WTC11 (cell line): ENCODE measurements around the gene EMC6. TPM values are rescaled to one million over a fixed set of nuclear protein-coding genes. Genes with fewer than 3 reads are reported as not detected.

Source experiments
- ATAC-seq: fragments of 200-7000 bp; cut with Tn5 transposase; 2 replicates; pipeline ENCODE4 v1.10.0; 2021; ENCODE audit warnings: mild to moderate bottlenecking, moderate library complexity
- CTCF ChIA-PET: fragments of 300-600 bp; sonication (Branson Sonifier 250); formaldehyde crosslinking; loops from one replicate; lab custom pipeline; 2021; ENCODE audit warnings: antibody characterized with exemption; lab: Charles Lee
- POLR2A ChIA-PET: fragments of 350-600 bp; sonication (Branson Sonifier 250); formaldehyde crosslinking; loops from one replicate; lab custom pipeline; 2021; ENCODE audit warnings: antibody characterized with exemption; lab: Charles Lee
- DNase-seq: peaks from one replicate; pipeline ENCODE4 v3.0.0; 2021; ENCODE audit warnings: low spot score
- H3K27ac Mint-ChIP-seq: 2 replicates; pipeline ENCODE4 v1.8.0; 2021; ENCODE audit warnings: mixed read lengths
- H3K27me3 Mint-ChIP-seq: 2 replicates; pipeline ENCODE4 v1.8.0; 2021; ENCODE audit warnings: low read depth, mild to moderate bottlenecking, moderate library complexity, mixed read lengths
- H3K36me3 Mint-ChIP-seq: 2 replicates; pipeline ENCODE4 v1.8.0; 2021; ENCODE audit warnings: mixed read lengths
- H3K4me1 Mint-ChIP-seq: 2 replicates; pipeline ENCODE4 v1.8.0; 2022; ENCODE audit warnings: mixed read lengths
- H3K4me3 Mint-ChIP-seq: 2 replicates; pipeline ENCODE4 v1.8.0; 2021; ENCODE audit warnings: mild to moderate bottlenecking, moderate library complexity, mixed read lengths
- H3K9me3 Mint-ChIP-seq: 2 replicates; pipeline ENCODE4 v1.8.0; 2021; ENCODE audit warnings: mixed read lengths
- ARID4B ChIP-seq: sonication (generic); formaldehyde crosslinking; IDR thresholded peaks from 2 replicates; pipeline ENCODE4 v1.8.0; 2023; ENCODE audit warnings: missing genetic modification reagents, mild to moderate bottlenecking, borderline replicate concordance
- ATF1 ChIP-seq: sonication (generic); formaldehyde crosslinking; IDR thresholded peaks from 2 replicates; pipeline ENCODE4 v1.8.1; 2023; ENCODE audit warnings: mild to moderate bottlenecking, moderate library complexity, missing genetic modification reagents
- CDX4 ChIP-seq: fragments of 250-450 bp; sonication (Bioruptor Pico); IDR thresholded peaks from 2 replicates; pipeline ENCODE4 v1.9.0; 2021; ENCODE audit warnings: moderate library complexity, mild to moderate bottlenecking, inconsistent platforms, borderline replicate concordance
- CREB1 ChIP-seq: sonication (generic); formaldehyde crosslinking; IDR thresholded peaks from 2 replicates; pipeline ENCODE4 v1.8.0; 2023; ENCODE audit warnings: mild to moderate bottlenecking, missing genetic modification reagents
- CREM ChIP-seq: sonication (generic); formaldehyde crosslinking; IDR thresholded peaks from 2 replicates; pipeline ENCODE4 v1.8.1; 2022; ENCODE audit warnings: mild to moderate bottlenecking, missing genetic modification reagents, moderate library complexity
- E2F5 ChIP-seq: sonication (generic); formaldehyde crosslinking; IDR thresholded peaks from 2 replicates; pipeline ENCODE4 v1.8.1; 2022; ENCODE audit warnings: mild to moderate bottlenecking, moderate library complexity, missing genetic modification reagents
- EMX1 ChIP-seq: fragments of 250-450 bp; sonication (Bioruptor Pico); IDR thresholded peaks from 2 replicates; pipeline ENCODE4 v1.8.0; 2021; ENCODE audit warnings: mild to moderate bottlenecking
- ETV6 ChIP-seq: sonication (generic); formaldehyde crosslinking; IDR thresholded peaks from 2 replicates; pipeline ENCODE4 v1.8.1; 2022; ENCODE audit warnings: mild to moderate bottlenecking, missing genetic modification reagents
- FOXJ3 ChIP-seq: sonication (generic); formaldehyde crosslinking; IDR thresholded peaks from 2 replicates; pipeline ENCODE4 v1.9.0; 2021; ENCODE audit warnings: missing genetic modification reagents, mild to moderate bottlenecking, borderline replicate concordance
- FOXP1 ChIP-seq: sonication (generic); formaldehyde crosslinking; IDR thresholded peaks from 2 replicates; pipeline ENCODE4 v1.8.0; 2022; ENCODE audit warnings: missing genetic modification reagents, mild to moderate bottlenecking, moderate library complexity, borderline replicate concordance
- GABPB1 ChIP-seq: sonication (generic); formaldehyde crosslinking; IDR thresholded peaks from 2 replicates; pipeline ENCODE4 v1.8.1; 2023; ENCODE audit warnings: mild to moderate bottlenecking, missing genetic modification reagents
- GRHL2 ChIP-seq: fragments of 250-450 bp; sonication (Bioruptor Pico); IDR thresholded peaks from 2 replicates; pipeline ENCODE4 v1.8.0; 2022; ENCODE audit warnings: mild to moderate bottlenecking, moderate library complexity; ENCODE audit not compliant: insufficient replicate concordance, severe bottlenecking
- JUN ChIP-seq: sonication (generic); formaldehyde crosslinking; IDR thresholded peaks from 2 replicates; pipeline ENCODE4 v1.8.0; 2023; ENCODE audit warnings: mild to moderate bottlenecking, missing genetic modification reagents
- MAX ChIP-seq: sonication (generic); formaldehyde crosslinking; IDR thresholded peaks from 2 replicates; pipeline ENCODE4 v1.8.0; 2022; ENCODE audit warnings: mild to moderate bottlenecking, missing genetic modification reagents
- NFE2L1 ChIP-seq: sonication (generic); formaldehyde crosslinking; IDR thresholded peaks from 2 replicates; pipeline ENCODE4 v1.8.1; 2023; ENCODE audit warnings: missing genetic modification reagents
- NR1H2 ChIP-seq: sonication (generic); formaldehyde crosslinking; IDR thresholded peaks from 2 replicates; pipeline ENCODE4 v1.9.0; 2021; ENCODE audit warnings: mild to moderate bottlenecking, moderate library complexity, missing genetic modification reagents
- PRRX2 ChIP-seq: fragments of 250-450 bp; sonication (Bioruptor Pico); IDR thresholded peaks from 2 replicates; pipeline ENCODE4 v1.8.0; 2021; ENCODE audit warnings: mild to moderate bottlenecking
- SMAD4 ChIP-seq: sonication (generic); formaldehyde crosslinking; IDR thresholded peaks from 2 replicates; pipeline ENCODE4 v1.8.0; 2022; ENCODE audit warnings: mild to moderate bottlenecking, missing genetic modification reagents
- TEAD4 ChIP-seq: sonication (generic); formaldehyde crosslinking; IDR thresholded peaks from 2 replicates; pipeline ENCODE4 v1.8.0; 2022; ENCODE audit warnings: mild to moderate bottlenecking, missing genetic modification reagents
- ZBTB43 ChIP-seq: sonication (generic); formaldehyde crosslinking; IDR thresholded peaks from 2 replicates; pipeline ENCODE4 v1.8.1; 2023; ENCODE audit warnings: mild to moderate bottlenecking, missing genetic modification reagents
- ZNF121 ChIP-seq: sonication (generic); formaldehyde crosslinking; IDR thresholded peaks from 2 replicates; pipeline ENCODE4 v1.8.0; 2023; ENCODE audit warnings: missing genetic modification reagents
- ZNF232 ChIP-seq: sonication (generic); formaldehyde crosslinking; IDR thresholded peaks from 2 replicates; pipeline ENCODE4 v1.8.0; 2022; ENCODE audit warnings: mild to moderate bottlenecking, missing genetic modification reagents
- ZNF396 ChIP-seq: fragments of 250-450 bp; sonication (Bioruptor Pico); IDR thresholded peaks from 2 replicates; pipeline ENCODE4 v1.8.0; 2021; ENCODE audit warnings: mild to moderate bottlenecking, moderate library complexity, borderline replicate concordance
- ZNF423 ChIP-seq: fragments of 250-450 bp; sonication (Bioruptor Pico); IDR thresholded peaks from 2 replicates; pipeline ENCODE4 v2.1.2; 2022; ENCODE audit warnings: mild to moderate bottlenecking, moderate library complexity
- ZNF532 ChIP-seq: fragments of 250-450 bp; sonication (Bioruptor Pico); IDR thresholded peaks from 2 replicates; pipeline ENCODE4 v1.9.0; 2021; ENCODE audit warnings: mild to moderate bottlenecking, borderline replicate concordance
- total RNA-seq: library from RNA; stranded (reverse); gene quantifications from 3 replicates; pipeline ENCODE4 v1.2.3, GENCODE V29; 2021

EMC6 gene
- total RNA-seq, 1 experiment from 2014 or later = 86.0 TPM

GRCh38 chr17:3626831-3627768, 41.5 kb upstream of the EMC6 start:
- no peak for ATAC-seq
- no peak for DNase-seq
- ChIA-PET CTCF (interaction anchor here (0.8 to 1.8 kb wide), 2 partner anchors 25 to 578 kb away, joined by 3 to 7 read pairs; no protein-coding TSS in a partner anchor), POLR2A (interaction anchor here (1.2 kb wide), 1 partner anchor 9 kb away, joined by 4 read pairs; the partner anchor contains the start of genes CTNS and SHPK)
- Mint-ChIP-seq H3K27me3 (no peaks in the 10 kb centered on the region), H3K9me3 (no peaks in the 10 kb centered on the region), H3K4me3 (no peak overlapping the region), H3K27ac (no peak overlapping the region), H3K36me3 (peaks cover 51% of the 10 kb centered on the region), H3K4me1 (no peaks in the 10 kb centered on the region)
- no peak for TF ChIP-seq FOXP1
- TF ChIP-seq NFE2L1 (CRISPR knock-in tag) = no peak
- no peak for TF ChIP-seq ZNF121 (CRISPR knock-in tag)
- TF ChIP-seq MAX (CRISPR knock-in tag) = no peak
- TF ChIP-seq ZNF232 = no peak
- no peak for TF ChIP-seq FOXJ3
- no peak for TF ChIP-seq ETV6
- TF ChIP-seq GABPB1 = no peak
- no peak for TF ChIP-seq EMX1 (CRISPR knock-in tag)
- TF ChIP-seq ZBTB43 = no peak
- TF ChIP-seq ARID4B (CRISPR knock-in tag) = no peak
- no peak for TF ChIP-seq CREB1 (CRISPR knock-in tag)
- no peak for TF ChIP-seq ATF1 (CRISPR knock-in tag)
- no peak for TF ChIP-seq ZNF396 (CRISPR knock-in tag)

- POLR2A ChIA-PET = no interaction called here
- no peak overlapping the region for H3K4me3 Mint-ChIP-seq
- ATAC-seq (no peak), DNase-seq (no peak)
- no peaks in the 10 kb centered on the region for H3K27me3 Mint-ChIP-seq
- peaks cover 54% of the 10 kb centered on the region for H3K36me3 Mint-ChIP-seq
- CTCF ChIA-PET = interaction anchor here (0.8 to 1.8 kb wide), 2 partner anchors 25 to 579 kb away, joined by 3 to 7 read pairs; no protein-coding TSS in a partner anchor
- no peak overlapping the region for H3K27ac Mint-ChIP-seq
- H3K4me1 Mint-ChIP-seq = no peaks in the 10 kb centered on the region
- H3K9me3 Mint-ChIP-seq = no peaks in the 10 kb centered on the region
- TF ChIP-seq E2F5 = no peak
- TF ChIP-seq PRRX2 (CRISPR knock-in tag) = no peak
- TF ChIP-seq ZNF121 (CRISPR knock-in tag) = no peak
- TF ChIP-seq NR1H2 (CRISPR knock-in tag) = no peak
- TF ChIP-seq ZNF423 = no peak
- TF ChIP-seq TEAD4 (CRISPR knock-in tag) = no peak
- TF ChIP-seq CREM (CRISPR knock-in tag) = no peak
- TF ChIP-seq CDX4 (CRISPR knock-in tag) = no peak
- TF ChIP-seq SMAD4 (CRISPR knock-in tag) = no peak
- TF ChIP-seq JUN = no peak
- no peak for TF ChIP-seq ZNF532 (CRISPR knock-in tag)
- no peak for TF ChIP-seq GRHL2 (CRISPR knock-in tag)
Measured at GRCh38 chr17:3627769-3628167, 40.8 kb upstream of the EMC6 start.
